ENCODE results near the gene CACNB4.
"Not testable (repeated sequence)": the region's sequence is repeated elsewhere in the genome, so short reads cannot be mapped to it uniquely, and the experiment has no call there.

Gene CACNB4

GRCh38 chr2:152098496-152099366 is at the start of gene CACNB4:
Gene CACNB4, minus strand, starts transcription at chr2:152099044.
- DNase-seq, result no peak

GRCh38 chr2:152134488-152135280 is 35.8 kb upstream of the CACNB4 start:
- peak; percentile 7 for DNase-seq

- no peak for DNase-seq
Measured at GRCh38 chr2:152132306-152132705, 33.5 kb upstream of the CACNB4 start.

GRCh38 chr2:152127628-152128027 is 28.8 kb upstream of the CACNB4 start:
- no peak for DNase-seq

- no peak for DNase-seq
Measured at GRCh38 chr2:152126664-152127063, 27.8 kb upstream of the CACNB4 start.

GRCh38 chr2:152122161-152122560 is 23.3 kb upstream of the CACNB4 start:
- no peak for DNase-seq

- DNase-seq, result no peak
Measured at GRCh38 chr2:152120430-152120829, 21.6 kb upstream of the CACNB4 start.

- no peak for DNase-seq
Measured at GRCh38 chr2:152115952-152116351, 17.1 kb upstream of the CACNB4 start.

GRCh38 chr2:152114366-152114765 is 15.5 kb upstream of the CACNB4 start:
- DNase-seq, result no peak

GRCh38 chr2:152107140-152107539 is 8.3 kb upstream of the CACNB4 start:
- DNase-seq, result not testable (repeated sequence)

GRCh38 chr2:152106464-152106863 is 7.6 kb upstream of the CACNB4 start:
- DNase-seq, result no peak

- DNase-seq, result no peak
Measured at GRCh38 chr2:152103271-152103670, 4.4 kb upstream of the CACNB4 start.

GRCh38 chr2:152100961-152101360 is 2.1 kb upstream of the CACNB4 start:
- no peak for DNase-seq

GRCh38 chr2:152099367-152100050 is 665 bp upstream of the CACNB4 start:
- no peak for DNase-seq

GRCh38 chr2:152097801-152098495 is 896 bp downstream of the CACNB4 start:
- no peak for DNase-seq

GRCh38 chr2:152097290-152097800 is 1.5 kb downstream of the CACNB4 start:
- no peak for DNase-seq

GRCh38 chr2:152095146-152095545 is 3.7 kb downstream of the CACNB4 start:
- no peak for DNase-seq

- DNase-seq, result no peak
Measured at GRCh38 chr2:152094014-152094413, 4.8 kb downstream of the CACNB4 start.

- DNase-seq, result no peak
Measured at GRCh38 chr2:152093464-152093863, 5.4 kb downstream of the CACNB4 start.

GRCh38 chr2:152092095-152092494 is 6.7 kb downstream of the CACNB4 start:
- no peak for DNase-seq

- not testable (repeated sequence) for DNase-seq
Measured at GRCh38 chr2:152090726-152091125, 8.1 kb downstream of the CACNB4 start.

GRCh38 chr2:152089238-152089637 is 9.6 kb downstream of the CACNB4 start:
- DNase-seq, result no peak

- DNase-seq, result no peak
Measured at GRCh38 chr2:152088006-152088405, 10.8 kb downstream of the CACNB4 start.
